PC-9 (cell line): Measurements from ENCODE around the gene PLA2G4D. TPM values are rescaled to one million over a fixed set of nuclear protein-coding genes. Genes with fewer than 3 reads are reported as not detected.
A peak's percentile ranks its signal among the peaks of the same experiment; 100 is the strongest.

Source experiments
- BruUV-seq: library from RNA; stranded (reverse); fragments of 400-500 nt; replicated peaks from 2 replicates; lab custom pipeline; 2021; lab: Mats Ljungman, UMichigan
- CTCF ChIA-PET: fragments of 300-600 bp; sonication (Branson Sonifier 250); formaldehyde crosslinking; loops from one replicate; lab custom pipeline; 2022; ENCODE audit warnings: antibody characterized with exemption; lab: Charles Lee
- POLR2A ChIA-PET: fragments of 300-600 bp; sonication (Branson Sonifier 250); formaldehyde crosslinking; loops from one replicate; lab custom pipeline; 2022; ENCODE audit warnings: antibody characterized with exemption; ENCODE audit not compliant: unreplicated experiment; lab: Charles Lee
- DNase-seq, 2 experiments: peaks; one replicate each; pipeline versions ENCODE4 v3.0.0 to v3.0.0-alpha.2; 2015 to 2022; ENCODE audit warnings: mixed read lengths in 1 of 2
- H2AFZ ChIP-seq: fragments of 200-600 bp; sonication (generic); 2 replicates; pipeline ENCODE4 v1.8.1; 2017; ENCODE audit warnings: antibody characterized with exemption
- H3F3A ChIP-seq: fragments of 200-600 bp; sonication (generic); 2 replicates; pipeline ENCODE4 v1.8.1; 2017; ENCODE audit warnings: antibody characterized with exemption, mild to moderate bottlenecking, low read depth; ENCODE audit not compliant: insufficient read depth
- H3K27ac ChIP-seq: fragments of 200-600 bp; sonication (generic); 2 replicates; pipeline ENCODE4 v1.6.1; 2016; ENCODE audit warnings: mixed run types
- H3K27me3 ChIP-seq: fragments of 200-600 bp; sonication (generic); 2 replicates; pipeline ENCODE4 v1.6.1; 2016; ENCODE audit warnings: low read depth, mixed run types; ENCODE audit not compliant: insufficient read depth
- H3K36me3 ChIP-seq: fragments of 200-600 bp; sonication (generic); 2 replicates; pipeline ENCODE4 v1.6.1; 2016; ENCODE audit warnings: low read depth, mixed run types
- H3K4me1 ChIP-seq: fragments of 200-600 bp; sonication (generic); replicated peaks from 2 replicates; pipeline ENCODE4 v1.6.1; 2016; ENCODE audit warnings: mixed run types; ENCODE audit not compliant: insufficient read depth
- H3K4me2 ChIP-seq: fragments of 200-600 bp; sonication (generic); 2 replicates; pipeline ENCODE4 v1.6.1; 2017; ENCODE audit warnings: mixed run types
- H3K4me3 ChIP-seq: fragments of 200-600 bp; sonication (generic); 2 replicates; pipeline ENCODE4 v1.6.1; 2016; ENCODE audit warnings: mixed run types
- H3K79me2 ChIP-seq: fragments of 200-600 bp; sonication (generic); 2 replicates; pipeline ENCODE4 v1.6.1; 2017; ENCODE audit warnings: low read depth, mixed run types
- H3K9me2 ChIP-seq: fragments of 200-600 bp; sonication (generic); 2 replicates; pipeline ENCODE4 v1.8.1; 2017; ENCODE audit warnings: mild to moderate bottlenecking; ENCODE audit not compliant: insufficient read depth
- H3K9me3 ChIP-seq: fragments of 200-600 bp; sonication (generic); 2 replicates; pipeline ENCODE4 v1.8.1; 2016; ENCODE audit warnings: low read depth; ENCODE audit not compliant: insufficient read depth
- H4K20me1 ChIP-seq: fragments of 200-600 bp; sonication (generic); 2 replicates; pipeline ENCODE4 v1.8.1; 2017; ENCODE audit not compliant: insufficient read depth
- CTCF ChIP-seq: fragments of 200-600 bp; sonication (generic); conservative IDR thresholded peaks from 2 replicates; pipeline ENCODE4 v1.6.1; 2017; ENCODE audit warnings: mixed run types, antibody characterized with exemption, mild to moderate bottlenecking, moderate library complexity
- EZH2 ChIP-seq: fragments of 200-600 bp; sonication (generic); IDR thresholded peaks from 2 replicates; pipeline ENCODE4 v1.8.0; 2017; ENCODE audit warnings: antibody characterized with exemption, low read depth
- intact Hi-C: fragments of 100-400 bp; cut with micrococcal nuclease; formaldehyde crosslinking; loops from one replicate; pipeline ENCODE4 v1.10.0; 2022; ENCODE audit not compliant: unreplicated experiment
- total RNA-seq: library from RNA; stranded (reverse); gene quantifications from 2 replicates; pipeline ENCODE4 v1.2.3, GENCODE V29; 2021

Gene PLA2G4D
- total RNA-seq, 1 experiment from 2014 or later: 0.90 TPM

- Histone ChIP-seq H3F3A (0 out of 2 replicates have a peak, but pooled peaks cover 6% of the 10 kb centered on the region), H3K27me3 (no peaks in the 10 kb centered on the region), H4K20me1 (no peaks in the 10 kb centered on the region), H3K36me3 (no peaks in the 10 kb centered on the region), H3K4me2 (no peak overlapping the region), H3K4me3 (no peak overlapping the region), H3K4me1 (no peaks in the 10 kb centered on the region), H3K9me3 (no peaks in the 10 kb centered on the region; the same call in 1 of the 2 replicates), H3K79me2 (no peaks in the 10 kb centered on the region), H3K9me2 (no peaks in the 10 kb centered on the region), H3K27ac (no peak overlapping the region), H2AFZ (no peak overlapping the region)
- no TSS peak for BruUV-seq
- ChIA-PET POLR2A (no interaction called here), CTCF (interaction anchor here (0.6 to 1.3 kb wide), 3 partner anchors 8 to 247 kb away, joined by 3 to 4 read pairs (median 4); no protein-coding TSS in a partner anchor)
- intact Hi-C loops: loop anchor here (10.0 kb wide), 2 partner anchors 516 to 1234 kb away; no protein-coding TSS in a partner anchor
- TF ChIP-seq EZH2: no peak
- no peak for TF ChIP-seq CTCF
- no peak for DNase-seq
Measured at GRCh38 chr15:42138411-42138810, 44.0 kb upstream of the PLA2G4D start.

- H3K4me3 ChIP-seq: no peak overlapping the region
- intact Hi-C loops: loop anchor here (10.0 kb wide), 2 partner anchors 517 to 1233 kb away; no protein-coding TSS in a partner anchor
- no peaks in the 10 kb centered on the region for H4K20me1 ChIP-seq
- H3K27me3 ChIP-seq: no peaks in the 10 kb centered on the region
- DNase-seq: no peak
- H2AFZ ChIP-seq: no peak overlapping the region
- ChIA-PET POLR2A (no interaction called here), CTCF (interaction anchor here (0.5 to 1.3 kb wide), 3 partner anchors 8 to 1196 kb away, joined by 3 to 4 read pairs (median 4); no protein-coding TSS in a partner anchor)
- no TSS peak for BruUV-seq
- no peaks in the 10 kb centered on the region for H3K79me2 ChIP-seq
- no peak overlapping the region for H3K27ac ChIP-seq
- H3K4me2 ChIP-seq: no peak overlapping the region
- TF ChIP-seq EZH2 (no peak), CTCF (peak; percentile 70)
- 0 out of 2 replicates have a peak, but pooled peaks cover under 1% of the 10 kb centered on the region for H3K4me1 ChIP-seq
- H3K9me3 ChIP-seq: no peaks in the 10 kb centered on the region; the same call in 1 of the 2 replicates
- H3F3A ChIP-seq: 0 out of 2 replicates have a peak, but pooled peaks cover 6% of the 10 kb centered on the region
- H3K9me2 ChIP-seq: no peaks in the 10 kb centered on the region
- H3K36me3 ChIP-seq: no peaks in the 10 kb centered on the region
Measured at GRCh38 chr15:42137461-42138261, 43.3 kb upstream of the PLA2G4D start.

- H3K79me2 ChIP-seq: no peaks in the 10 kb centered on the region
- no peak overlapping the region for H2AFZ ChIP-seq
- no peaks in the 10 kb centered on the region for H4K20me1 ChIP-seq
- no TSS peak for BruUV-seq
- H3F3A ChIP-seq: 0 out of 2 replicates have a peak, but pooled peaks cover 6% of the 10 kb centered on the region
- CTCF ChIA-PET: interaction anchor here (0.6 kb wide), 1 partner anchor 363 kb away, joined by 4 read pairs; no protein-coding TSS in a partner anchor
- no peaks in the 10 kb centered on the region for H3K36me3 ChIP-seq
- no peak overlapping the region for H3K27ac ChIP-seq
- intact Hi-C loops: loop anchor here (10.0 kb wide), 2 partner anchors 518 to 1232 kb away; no protein-coding TSS in a partner anchor
- no peak for DNase-seq
- H3K4me3 ChIP-seq: no peak overlapping the region
- H3K9me3 ChIP-seq: no peaks in the 10 kb centered on the region; the same call in 1 of the 2 replicates
- 0 out of 2 replicates have a peak, but pooled peaks cover 7% of the 10 kb centered on the region for H3K4me1 ChIP-seq
- no peaks in the 10 kb centered on the region for H3K9me2 ChIP-seq
- H3K27me3 ChIP-seq: no peaks in the 10 kb centered on the region
- no peak overlapping the region for H3K4me2 ChIP-seq
- POLR2A ChIA-PET: no interaction called here
- no peak for TF ChIP-seq CTCF
- TF ChIP-seq EZH2: no peak
Measured at GRCh38 chr15:42136513-42136912, 42.2 kb upstream of the PLA2G4D start.
